H1 (cell line): ENCODE measurements around the gene CSRNP3.

Experiments
- ATF2 ChIP-seq: IDR thresholded peaks from 2 replicates; pipeline ENCODE4 v1.6.1; 2012; ENCODE audit warnings: low read length, inconsistent platforms
- CEBPB ChIP-seq: IDR thresholded peaks from 2 replicates; pipeline ENCODE4 v1.6.1; 2012; ENCODE audit warnings: low read depth, low read length
- CTCF ChIP-seq, 3 experiments: IDR thresholded peaks; 1 replicate in 2 of 3; 2 replicates in 1 of 3; pipeline versions ENCODE4 v1.5.1 to v1.6.1; 2011; ENCODE audit warnings: low read length in 3 of 3, mild to moderate bottlenecking in 3 of 3, inconsistent platforms in 2 of 3, low read depth in 1 of 3, moderate library complexity in 1 of 3; ENCODE audit not compliant: insufficient read depth in 1 of 3; ENCODE audit errors: control extremely low read depth in 1 of 3
- RAD21 ChIP-seq, 2 experiments: IDR thresholded peaks in 1 of 2; conservative IDR thresholded peaks in 1 of 2; 2 replicates each; pipeline ENCODE4 v1.6.1; 2011; ENCODE audit warnings: low read depth in 2 of 2, low read length in 2 of 2, improper control_type of control experiment in 1 of 2, inconsistent platforms in 1 of 2, mild to moderate bottlenecking in 1 of 2, moderate library complexity in 1 of 2

GRCh38 chr2:165443511-165443910 is 26.0 kb upstream of the CSRNP3 start:
- TF ChIP-seq ATF2 (no peak), CEBPB (no peak), CTCF (IDR thresholded peaks at IDR 0.05; ENCODE audit: control extremely low read depth in 1 of 3, insufficient read depth in 1 of 3, low read depth in 1 of 3, low read length in 3 of 3) (no peak), RAD21 (IDR thresholded peaks at IDR 0.05 in 1 of 2, conservative IDR thresholded peaks at IDR 0.05 in 1 of 2; ENCODE audit: low read depth in 2 of 2, low read length in 2 of 2) (no peak)
